DOHH2 (cell line): Measurements from ENCODE around the gene ACTR5.

Experiments
- H3F3A ChIP-seq: fragments of 200-600 bp; sonication (generic), shearing (Covaris generic); 2 replicates; pipeline ENCODE4 v1.6.0; 2016; ENCODE audit warnings: antibody characterized with exemption, mild to moderate bottlenecking; ENCODE audit not compliant: control insufficient read depth, insufficient read depth
- H3K27ac ChIP-seq: fragments of 200-600 bp; sonication (generic); 2 replicates; pipeline ENCODE4 v1.5.1; 2014; ENCODE audit warnings: low read depth, mild to moderate bottlenecking, low read length, moderate library complexity
- H3K27me3 ChIP-seq: fragments of 200-600 bp; sonication (generic); 2 replicates; pipeline ENCODE4 v1.6.1; 2014; ENCODE audit warnings: mild to moderate bottlenecking, low read length, mixed read lengths; ENCODE audit not compliant: control insufficient read depth
- H3K36me3 ChIP-seq: fragments of 200-600 bp; sonication (generic); 2 replicates; pipeline ENCODE4 v1.6.1; 2014; ENCODE audit warnings: mild to moderate bottlenecking, low read length, moderate library complexity, mixed read lengths; ENCODE audit not compliant: control insufficient read depth
- H3K4me1 ChIP-seq: fragments of 200-600 bp; sonication (generic); 2 replicates; pipeline ENCODE4 v1.6.1; 2014; ENCODE audit warnings: mild to moderate bottlenecking, low read length, mixed read lengths; ENCODE audit not compliant: control insufficient read depth
- H3K4me2 ChIP-seq: fragments of 200-600 bp; sonication (generic); 2 replicates; pipeline ENCODE4 v1.6.0; 2014; ENCODE audit warnings: mild to moderate bottlenecking, low read length, moderate library complexity
- H3K4me3 ChIP-seq: fragments of 200-600 bp; sonication (generic); 2 replicates; pipeline ENCODE4 v1.5.1; 2014; ENCODE audit warnings: mild to moderate bottlenecking, low read length, mixed read lengths
- H3K79me2 ChIP-seq: fragments of 200-600 bp; sonication (generic); 2 replicates; pipeline ENCODE4 v1.6.1; 2014; ENCODE audit warnings: mild to moderate bottlenecking, low read length, mixed read lengths; ENCODE audit not compliant: control insufficient read depth
- H3K9me2 ChIP-seq: fragments of 200-600 bp; sonication (generic); replicated peaks from 2 replicates; pipeline ENCODE4 v1.6.1; 2014; ENCODE audit warnings: mild to moderate bottlenecking, low read length, mixed read lengths; ENCODE audit not compliant: control insufficient read depth
- H3K9me3 ChIP-seq: fragments of 200-600 bp; sonication (generic); 2 replicates; pipeline ENCODE4 v1.6.1; 2014; ENCODE audit warnings: antibody characterized with exemption, low read length, mixed read lengths; ENCODE audit not compliant: control insufficient read depth, insufficient read depth
- H4K20me1 ChIP-seq: fragments of 200-600 bp; sonication (generic); 2 replicates; pipeline ENCODE4 v1.6.0; 2014; ENCODE audit warnings: low read depth, mild to moderate bottlenecking, antibody characterized with exemption, low read length, moderate library complexity; ENCODE audit not compliant: control insufficient read depth, insufficient read depth
- CTCF ChIP-seq: fragments of 200-600 bp; sonication (generic); IDR thresholded peaks from one replicate; pipeline ENCODE4 v1.5.1; 2014; ENCODE audit warnings: antibody characterized with exemption, mild to moderate bottlenecking, low read depth, low read length; ENCODE audit not compliant: poor library complexity, severe bottlenecking
- EZH2phosphoT487 ChIP-seq: fragments of 200-600 bp; sonication (generic); IDR thresholded peaks from 2 replicates; pipeline ENCODE4 v1.6.1; 2017; ENCODE audit warnings: borderline replicate concordance, mild to moderate bottlenecking, antibody characterized with exemption, low read length, moderate library complexity, mixed read lengths

Gene ACTR5

GRCh38 chr20:38727607-38728190 is 20.6 kb upstream of the ACTR5 start:
- no peaks in the 10 kb centered on the region for H3K79me2 ChIP-seq
- no peak overlapping the region for H3K4me3 ChIP-seq
- H3F3A ChIP-seq = no peaks in the 10 kb centered on the region
- TF ChIP-seq EZH2phosphoT487 (no peak), CTCF (no peak)
- no peak overlapping the region for H3K4me2 ChIP-seq
- H3K36me3 ChIP-seq = no peaks in the 10 kb centered on the region
- no peaks in the 10 kb centered on the region for H4K20me1 ChIP-seq
- no peaks in the 10 kb centered on the region for H3K9me2 ChIP-seq
- H3K27ac ChIP-seq = no peak overlapping the region
- H3K27me3 ChIP-seq = peaks cover 40% of the 10 kb centered on the region
- no peaks in the 10 kb centered on the region for H3K9me3 ChIP-seq
- H3K4me1 ChIP-seq = peaks cover 32% of the 10 kb centered on the region

- H3K4me1 ChIP-seq = peaks cover 28% of the 10 kb centered on the region
- no peaks in the 10 kb centered on the region for H3K36me3 ChIP-seq
- H3K79me2 ChIP-seq = no peaks in the 10 kb centered on the region
- H4K20me1 ChIP-seq = no peaks in the 10 kb centered on the region
- H3K4me3 ChIP-seq = no peak overlapping the region
- TF ChIP-seq CTCF = no peak
- no peak overlapping the region for H3K4me2 ChIP-seq
- no peak overlapping the region for H3K27ac ChIP-seq
- no peaks in the 10 kb centered on the region for H3K9me2 ChIP-seq
- no peaks in the 10 kb centered on the region for H3K9me3 ChIP-seq
- peaks cover 39% of the 10 kb centered on the region for H3K27me3 ChIP-seq
- no peaks in the 10 kb centered on the region for H3F3A ChIP-seq
These were observed 20.0 kb upstream of the ACTR5 start for GRCh38 chr20:38728191-38728781.

- H3K4me1 ChIP-seq = peaks cover 27% of the 10 kb centered on the region
- no peak overlapping the region; the same call in 1 of the 2 replicates for H3K4me2 ChIP-seq
- no peak overlapping the region for H3K27ac ChIP-seq
- H3K4me3 ChIP-seq = no peak overlapping the region
- no peaks in the 10 kb centered on the region for H4K20me1 ChIP-seq
- H3K27me3 ChIP-seq = peaks cover 45% of the 10 kb centered on the region
- H3K36me3 ChIP-seq = no peaks in the 10 kb centered on the region
- H3K9me2 ChIP-seq = no peaks in the 10 kb centered on the region
- H3F3A ChIP-seq = no peaks in the 10 kb centered on the region
- H3K79me2 ChIP-seq = no peaks in the 10 kb centered on the region
- TF ChIP-seq CTCF (no peak), EZH2phosphoT487 (no peak)
- no peaks in the 10 kb centered on the region for H3K9me3 ChIP-seq
These were observed 19.2 kb upstream of the ACTR5 start for GRCh38 chr20:38728911-38729642.
